Stomach (tissue), 9 donors: ENCODE measurements around the gene KIF18B. TPM values are rescaled to one million over a fixed set of nuclear protein-coding genes. Genes with fewer than 3 reads are reported as not detected.

ENCODE experiments used
- DNase-seq, 2 donors: peaks; one replicate each; pipeline versions ENCODE4 v3.0.0 to v3.0.0-alpha.2; 2013 to 2019
- H3K27ac ChIP-seq, 5 donors: fragments of 200-600 bp in 4 of 5; sonication (generic) in 4 of 5; one replicate each; pipeline ENCODE4 v1.5.1; 2013 to 2019; ENCODE audit warnings: mild to moderate bottlenecking in 1 of 5, moderate library complexity in 1 of 5
- H3K27me3 ChIP-seq, 3 donors: fragments of 200-600 bp; sonication (generic); one replicate each; pipeline ENCODE4 v1.5.1; 2017 to 2019; ENCODE audit warnings: mixed run types in 1 of 3
- H3K36me3 ChIP-seq, 4 donors: fragments of 200-600 bp; sonication (generic); 1 replicate in 3 of 4; 2 replicates in 1 of 4; pipeline ENCODE4 v1.5.1; 2016 to 2019
- H3K4me1 ChIP-seq, 4 donors: fragments of 200-600 bp; sonication (generic); one replicate each; pipeline ENCODE4 v1.5.1; 2016 to 2019
- H3K4me3 ChIP-seq, 4 donors: fragments of 200-600 bp; sonication (generic) in 3 of 4; one replicate each; pipeline ENCODE4 v1.5.1; 2016 to 2019; ENCODE audit warnings: mild to moderate bottlenecking in 1 of 4
- H3K9me3 ChIP-seq, 4 donors: fragments of 200-600 bp; sonication (generic); one replicate each; pipeline ENCODE4 v1.5.1; 2016 to 2019
- CTCF ChIP-seq, 7 experiments: fragments of 450-650 bp in 4 of 7; fragments of 200-600 bp in 3 of 7; sonication (generic) in 3 of 7; IDR thresholded peaks; one replicate each; pipeline ENCODE4 v1.5.1; 2016 to 2019; ENCODE audit warnings: antibody characterized with exemption in 7 of 7, control low read depth in 2 of 7, mild to moderate bottlenecking in 1 of 7
- EP300 ChIP-seq: sonication (generic); formaldehyde crosslinking; IDR thresholded peaks from one replicate; pipeline ENCODE4 v1.6.1; 2017; ENCODE audit warnings: antibody characterized with exemption
- POLR2A ChIP-seq, 4 donors: fragments of 450-650 bp; IDR thresholded peaks; one replicate each; pipeline ENCODE4 v1.6.1; 2016; ENCODE audit warnings: antibody characterized with exemption in 4 of 4, control low read depth in 2 of 4, mild to moderate bottlenecking in 1 of 4, moderate library complexity in 1 of 4
- POLR2AphosphoS5 ChIP-seq, 3 donors: sonication (generic); formaldehyde crosslinking; IDR thresholded peaks; one replicate each; pipeline ENCODE4 v1.6.1; 2016; ENCODE audit warnings: antibody characterized with exemption in 3 of 3
- WGBS, 5 donors: extraction: QIAGEN DNeasy Blood & Tissue Kit in 3 of 5; methylation state at CpG; one replicate each; pipeline versions ENCODE4 v1.1.5 to v1.1.7; 2013 to 2018; 5-methylcytosine and 5-hydroxymethylcytosine counted together
- intact Hi-C: fragments of 100-400 bp; cut with DNase I; formaldehyde crosslinking; loops from one replicate; pipeline ENCODE4 v1.15.1; 2023; ENCODE audit warnings: low total_unique reads
- polyA plus RNA-seq, 3 donors: library from polyadenylated mRNA; stranded (reverse); fragments of 200-250 nt; gene quantifications; one replicate each; pipeline ENCODE4 v1.2.3, GENCODE V29; 2013
- total RNA-seq, 5 donors: library from RNA; depleted of rRNA; stranded (reverse); fragments of >200 nt; gene quantifications; one replicate each; pipeline versions ENCODE4 v1.1.0 to v1.2.3, GENCODE V29; 2014 to 2016
- donor health status: healthy with polysubstance abuse.
- donor health status: Bipolar disorder and iron deficiency.
- donor health status: healthy.

Gene KIF18B
- total and polyA plus RNA-seq, 8 donors: 0.15 to 12.2 (median 1.2) TPM; not detected in 1

- H3K27ac ChIP-seq: no peak overlapping the region
- H3K4me1 ChIP-seq: peaks cover 6 to 19% (median 10%) of the 10 kb centered on the region in 4 donors
- H3K9me3 ChIP-seq: no peaks in the 10 kb centered on the region
- WGBS, 5 donors: 12 to 36% (median 12%) methylated on average over 14 to 56 of the region's 56 CpGs
- peak overlapping the region; percentile 29 to 48 (median 40) for H3K4me3 ChIP-seq
- intact Hi-C loops: loop anchor here (10.0 kb wide), 1 partner anchor 193 kb away; no protein-coding TSS in a partner anchor
- H3K27me3 ChIP-seq: peaks cover 0 to 53% (median 20%) of the 10 kb centered on the region in 3 donors
- no peaks in the 10 kb centered on the region for H3K36me3 ChIP-seq
- DNase-seq: peak; percentile 73 to 78
- no peak for TF ChIP-seq EP300
- peak in 1 of 3 donors; percentile 43 for TF ChIP-seq POLR2AphosphoS5 (IDR thresholded peaks at IDR 0.05)
- TF ChIP-seq CTCF (IDR thresholded peaks at IDR 0.05): peak in 4 of 7 experiments; percentile 23 to 47 (median 32)
- TF ChIP-seq POLR2A (IDR thresholded peaks at IDR 0.05): no peak
Observed at GRCh38 chr17:44911133-44912001, 36.2 kb downstream of the KIF18B start.

DNA sequence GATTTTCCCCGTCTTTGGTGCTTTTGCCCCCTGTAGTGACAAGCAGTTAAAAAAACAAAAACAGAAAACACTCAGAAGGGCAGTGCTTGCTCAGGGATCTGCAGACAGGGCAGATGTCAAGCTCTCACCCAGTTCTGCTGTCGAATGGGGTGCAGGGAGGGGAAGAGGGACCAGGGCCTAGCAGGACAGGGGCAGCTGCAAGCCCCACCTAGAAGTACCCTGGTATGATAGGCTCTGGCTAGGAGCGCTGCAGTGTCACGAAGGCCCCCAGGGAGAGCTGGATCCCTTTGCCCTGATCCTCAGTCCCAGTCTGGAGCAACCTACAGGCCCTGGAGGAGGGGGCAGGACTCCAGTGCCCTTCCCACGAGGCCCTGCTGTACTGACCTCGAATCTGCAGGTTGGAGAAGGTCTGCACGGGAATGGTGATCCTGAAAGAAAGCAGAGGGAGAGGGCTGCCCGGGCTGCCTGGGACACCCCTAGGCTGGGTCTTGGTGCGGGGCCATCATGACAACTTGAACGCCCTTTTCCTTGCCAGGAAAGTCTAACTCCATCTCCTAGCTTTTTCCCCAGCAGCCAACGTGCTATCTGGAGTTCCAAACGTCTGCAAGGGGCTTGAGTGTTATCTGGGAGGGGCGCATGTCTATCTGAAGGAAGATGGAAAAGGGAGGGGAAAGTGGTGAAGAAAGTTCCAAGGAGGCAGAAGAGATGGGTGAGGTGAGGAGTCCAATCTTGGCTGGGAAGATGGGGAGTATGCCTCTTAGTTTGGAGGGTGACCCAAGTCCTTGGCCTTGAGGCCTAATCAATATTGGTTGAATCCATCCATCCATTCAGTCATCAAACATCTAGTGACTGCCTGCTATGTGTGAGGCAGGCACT, 37.1 kb downstream of the KIF18B start:
- TF ChIP-seq CTCF (IDR thresholded peaks at IDR 0.05): no peak
- TF ChIP-seq POLR2AphosphoS5 (IDR thresholded peaks at IDR 0.05): no peak
- TF ChIP-seq EP300: no peak
- TF ChIP-seq POLR2A (IDR thresholded peaks at IDR 0.05): no peak
- DNase-seq: no peak

DNA sequence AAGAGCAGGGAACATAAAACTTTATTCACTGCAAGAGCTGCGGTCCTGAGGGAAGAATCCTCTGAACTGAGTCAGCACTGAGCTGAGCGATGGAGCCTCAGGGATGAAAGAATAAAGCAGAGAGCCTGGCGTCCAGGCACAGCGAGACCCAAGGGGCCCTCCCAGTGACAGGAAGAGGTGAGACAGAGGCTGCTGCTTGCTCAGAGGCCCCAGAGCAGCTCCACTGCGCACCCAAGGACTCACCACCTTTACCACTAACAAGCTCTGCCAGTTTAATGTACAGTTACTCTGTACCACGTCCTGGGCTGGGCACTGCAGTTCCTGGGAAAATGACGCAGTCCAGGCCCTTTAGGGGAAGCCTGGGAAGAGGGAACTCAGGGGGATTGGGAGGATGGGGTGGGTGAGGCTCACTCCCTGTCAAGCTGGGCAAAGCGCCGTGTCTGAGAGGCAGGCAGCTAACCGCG, 37.9 kb downstream of the KIF18B start:
- Histone ChIP-seq H3K9me3 (no peaks in the 10 kb centered on the region), H3K36me3 (no peaks in the 10 kb centered on the region), H3K4me1 (peaks cover 10 to 20% (median 13%) of the 10 kb centered on the region in 4 donors), H3K27me3 (peaks cover 0 to 43% (median 20%) of the 10 kb centered on the region in 3 donors), H3K27ac (no peak overlapping the region), H3K4me3 (no peak overlapping the region)
- DNase-seq: no peak
- intact Hi-C loops: loop anchor here (10.0 kb wide), 1 partner anchor 195 kb away; no protein-coding TSS in a partner anchor
- WGBS, 5 donors: 75 to 81% (median 79%) methylated on average over 10 to 11 of the region's 11 CpGs
- no peak for TF ChIP-seq POLR2AphosphoS5 (IDR thresholded peaks at IDR 0.05)
- TF ChIP-seq EP300: no peak
- TF ChIP-seq CTCF (IDR thresholded peaks at IDR 0.05): no peak
- no peak for TF ChIP-seq POLR2A (IDR thresholded peaks at IDR 0.05)

More for the DNA sequence above, 37.1 kb downstream of the KIF18B start:
- Histone ChIP-seq H3K36me3 (no peaks in the 10 kb centered on the region), H3K9me3 (no peaks in the 10 kb centered on the region), H3K4me1 (peaks cover 10 to 19% (median 12%) of the 10 kb centered on the region in 4 donors), H3K27me3 (peaks cover 0 to 51% (median 20%) of the 10 kb centered on the region in 3 donors), H3K27ac (no peak overlapping the region), H3K4me3 (peak overlapping the region in 1 of 4 donors; percentile 48)
- intact Hi-C loops: loop anchor here (10.0 kb wide), 1 partner anchor 194 kb away; no protein-coding TSS in a partner anchor
- 75 to 86% (median 80%) methylated on average over 13 of the region's 13 CpGs for WGBS, 5 donors
